ENCODE data around the gene NMT2.
A peak's percentile ranks its signal among the peaks of the same experiment; 100 is the strongest.
"Not testable (repeated sequence)": the region's sequence is repeated elsewhere in the genome, so short reads cannot be mapped to it uniquely, and the experiment has no call there.

The NMT2 gene

DNA sequence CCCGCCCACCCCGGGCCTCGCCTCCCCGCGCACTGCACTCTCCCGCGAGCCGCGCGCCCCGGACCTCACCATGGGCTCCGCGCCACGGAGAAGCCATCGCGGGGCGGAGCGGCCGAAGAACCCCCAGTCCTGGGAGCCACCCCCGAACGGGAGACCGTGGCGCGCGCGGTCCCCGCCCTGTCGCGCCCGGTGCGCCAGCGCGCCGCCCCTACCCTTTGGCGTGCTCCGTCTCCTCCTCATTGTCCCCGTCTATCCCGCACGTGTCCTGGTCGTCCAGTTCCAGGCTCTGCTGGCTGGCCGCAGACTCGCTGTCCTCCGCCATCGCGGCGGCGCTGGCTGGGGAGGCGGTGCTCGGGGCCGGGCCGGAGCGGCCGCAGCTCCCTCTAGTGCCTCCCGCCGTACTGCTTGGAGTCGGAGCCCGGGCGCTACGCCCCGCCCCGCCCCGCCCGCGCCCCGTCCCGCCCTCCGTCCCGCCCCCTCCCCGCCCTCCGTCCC is at the start of gene NMT2:
Gene NMT2, minus strand, starts transcription at position 403 of the 495 bp plus-strand sequence. Its CDS starts 81 bp downstream, at position 322.
- peak; percentile 90 for DNase-seq (ENCODE audit: low spot score)

DNA sequence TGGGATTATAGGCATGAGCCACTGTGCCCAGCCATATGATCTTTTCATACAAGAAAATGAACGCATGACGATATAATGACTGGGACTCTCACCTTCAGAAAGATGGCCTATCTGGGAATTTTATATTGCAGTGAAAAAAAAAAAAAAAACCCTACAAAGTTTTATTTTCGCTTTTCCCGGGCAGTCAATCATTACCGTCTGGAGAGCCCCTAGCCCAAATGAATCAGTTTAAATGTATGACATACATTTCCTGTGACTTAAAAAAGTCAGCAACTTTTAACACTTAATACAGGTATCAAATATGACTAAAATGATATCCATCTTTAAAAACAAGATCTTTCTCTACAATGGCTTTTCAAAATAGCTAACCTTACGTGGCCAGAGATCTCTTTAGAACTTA is 48.2 kb upstream of the NMT2 start:
- DNase-seq (ENCODE audit: low spot score) = no peak

DNA sequence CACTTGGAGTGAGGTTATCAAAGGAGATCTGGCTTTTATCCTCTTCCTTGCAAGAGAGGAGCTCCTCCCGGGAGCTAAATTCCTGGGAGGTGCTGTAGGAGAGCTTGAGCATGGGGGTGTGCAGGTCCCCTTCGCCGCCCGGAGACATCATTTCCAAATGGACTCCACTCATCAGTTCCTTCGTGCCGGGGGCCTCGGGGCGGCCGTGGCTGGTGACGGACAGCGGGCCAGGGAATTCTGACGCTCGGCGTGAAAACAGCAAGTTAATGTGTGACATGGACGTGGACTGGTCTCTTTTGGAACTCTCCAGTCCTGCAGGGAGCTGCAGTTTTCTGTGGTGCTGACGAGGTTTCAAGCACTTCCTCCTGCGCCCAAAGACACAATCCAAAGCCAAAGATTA is 45.7 kb upstream of the NMT2 start:
- DNase-seq (ENCODE audit: low spot score) = no peak

DNA sequence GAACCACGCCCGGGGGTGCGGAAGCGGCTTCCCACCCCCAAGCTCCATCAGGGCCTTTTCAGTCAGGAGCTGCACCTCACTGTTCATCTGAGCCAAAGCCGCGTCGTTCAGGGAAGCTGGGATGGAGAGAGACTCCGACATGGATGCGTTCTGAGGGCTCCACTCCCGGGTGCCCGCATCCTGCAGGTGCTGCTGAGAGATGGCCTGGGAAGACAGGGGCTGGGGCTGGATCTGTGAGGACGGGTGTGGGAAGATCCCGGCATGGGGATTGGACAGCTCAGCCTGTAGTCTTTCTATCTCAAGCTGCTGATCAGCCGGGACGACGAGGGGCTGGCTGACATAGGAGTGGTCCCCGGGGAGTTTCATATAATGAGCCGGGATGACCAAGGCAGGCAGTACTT is 45.0 kb upstream of the NMT2 start:
- DNase-seq (ENCODE audit: low spot score) = no peak

DNA sequence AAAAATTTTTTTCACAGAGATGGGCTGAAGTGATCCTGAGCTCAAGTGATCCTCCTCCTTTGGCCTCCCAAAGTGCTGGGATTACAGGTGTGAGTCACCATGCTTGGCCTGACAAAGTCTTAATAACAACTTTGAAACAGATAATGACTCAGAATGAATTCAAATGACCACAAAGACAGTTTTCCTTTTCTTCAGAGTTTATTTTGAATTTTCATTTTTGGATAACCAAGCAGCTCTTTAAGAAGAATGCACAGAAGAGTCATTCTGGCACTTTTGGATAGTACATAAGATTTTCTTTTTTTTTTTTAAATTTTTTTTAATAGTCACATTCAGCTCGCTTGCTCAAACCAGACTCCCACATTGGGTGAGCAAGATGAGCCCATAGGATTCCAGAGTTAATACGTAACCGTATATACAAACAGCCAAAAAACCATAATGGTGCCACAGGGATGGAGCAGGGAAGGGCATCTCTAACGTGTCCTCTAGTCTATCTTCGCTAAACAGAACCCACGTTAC is 43.0 kb upstream of the NMT2 start:
- DNase-seq (ENCODE audit: low spot score) = peak; percentile 78

DNA sequence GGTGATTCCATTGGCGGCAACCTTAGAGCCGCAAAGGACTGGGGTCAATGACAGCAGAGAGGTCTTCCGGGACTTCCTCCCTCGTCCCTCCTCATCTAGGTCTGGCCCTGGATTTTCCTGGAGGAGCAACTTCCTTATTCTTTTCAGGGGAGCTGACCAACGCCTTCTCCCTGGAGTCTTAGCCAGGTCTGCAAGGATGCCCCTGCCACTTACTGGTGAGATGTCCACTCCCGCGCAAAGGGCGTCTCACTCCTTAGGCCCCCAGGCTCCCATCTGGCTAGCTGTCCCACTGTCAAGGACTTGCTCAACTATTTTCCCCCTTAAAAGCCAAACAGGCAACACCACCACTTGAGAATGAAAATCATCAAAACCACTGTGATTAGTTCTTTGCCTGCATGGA is 42.0 kb upstream of the NMT2 start:
- no peak for DNase-seq (ENCODE audit: low spot score)

DNA sequence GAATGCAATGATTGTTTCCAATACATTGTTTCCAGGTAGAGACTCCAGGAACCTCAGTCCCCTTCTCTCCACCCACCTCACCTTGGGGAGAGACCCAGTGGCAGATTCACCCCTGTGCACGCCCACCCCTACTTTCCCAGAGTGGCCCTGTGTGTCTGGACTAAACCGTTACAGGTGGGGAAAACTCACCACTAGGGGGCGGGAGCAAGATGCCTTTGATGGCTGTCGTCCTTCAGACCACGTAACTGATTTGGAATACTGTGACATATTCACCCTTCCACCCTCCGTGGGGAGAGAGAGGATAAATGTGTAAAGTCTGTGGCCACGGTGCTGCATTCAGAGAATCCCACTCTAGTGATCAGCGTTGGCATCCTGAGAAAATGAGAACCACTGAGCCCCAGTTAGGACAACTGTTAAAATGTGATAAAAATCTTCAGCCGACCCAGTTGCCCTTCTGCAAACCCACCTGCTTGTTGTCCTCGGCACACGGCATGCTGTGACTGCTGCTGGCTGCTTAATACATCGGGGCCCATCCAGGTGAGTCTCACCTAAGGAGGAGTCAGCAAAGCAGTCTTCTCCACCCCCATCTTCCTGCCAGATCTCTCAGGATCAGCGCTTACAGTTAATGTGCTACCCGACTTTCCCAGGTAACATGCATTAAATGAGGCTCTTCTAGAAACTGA is 41.5 kb upstream of the NMT2 start:
- DNase-seq (ENCODE audit: low spot score) = peak; percentile 75

DNA sequence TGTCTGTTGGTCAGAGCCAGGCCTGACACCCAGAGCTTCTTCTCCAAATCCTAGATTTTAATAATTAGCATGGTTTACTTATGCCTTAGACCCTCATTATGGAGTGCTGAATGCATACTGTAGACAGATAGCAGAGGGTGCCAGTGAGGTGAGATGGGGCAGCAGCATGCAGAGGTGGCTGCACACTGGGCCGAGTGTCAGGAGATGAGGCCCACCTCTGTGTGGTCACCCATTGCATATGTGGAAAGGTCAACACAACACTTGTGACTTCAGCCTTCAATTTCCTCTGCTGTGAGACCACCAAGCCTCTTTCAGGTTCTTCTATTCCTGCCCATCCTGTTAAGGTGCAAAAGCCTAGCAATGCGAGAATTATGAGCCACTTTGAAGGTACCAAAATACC is 39.7 kb upstream of the NMT2 start:
- no peak for DNase-seq (ENCODE audit: low spot score)

DNA sequence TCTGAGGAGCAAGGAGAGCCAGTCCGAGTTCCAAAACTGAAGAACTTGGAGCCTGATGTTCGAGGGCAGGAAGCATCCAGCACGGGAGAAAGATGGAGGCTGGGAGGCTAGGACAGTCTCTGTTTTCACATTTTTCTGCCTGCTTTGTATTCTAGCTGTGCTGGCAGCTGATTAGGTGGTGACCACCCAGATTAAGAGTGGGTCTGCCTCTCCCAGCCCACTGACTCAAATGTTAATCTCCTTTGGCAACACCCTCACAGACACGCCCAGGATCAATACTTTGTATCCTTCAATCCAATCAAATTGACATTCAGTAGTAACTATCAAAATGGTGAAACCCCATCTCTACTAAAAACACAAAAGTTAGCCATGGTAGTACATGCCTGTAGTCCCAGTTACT is 38.9 kb upstream of the NMT2 start:
- DNase-seq (ENCODE audit: low spot score) = not testable (repeated sequence)

DNA sequence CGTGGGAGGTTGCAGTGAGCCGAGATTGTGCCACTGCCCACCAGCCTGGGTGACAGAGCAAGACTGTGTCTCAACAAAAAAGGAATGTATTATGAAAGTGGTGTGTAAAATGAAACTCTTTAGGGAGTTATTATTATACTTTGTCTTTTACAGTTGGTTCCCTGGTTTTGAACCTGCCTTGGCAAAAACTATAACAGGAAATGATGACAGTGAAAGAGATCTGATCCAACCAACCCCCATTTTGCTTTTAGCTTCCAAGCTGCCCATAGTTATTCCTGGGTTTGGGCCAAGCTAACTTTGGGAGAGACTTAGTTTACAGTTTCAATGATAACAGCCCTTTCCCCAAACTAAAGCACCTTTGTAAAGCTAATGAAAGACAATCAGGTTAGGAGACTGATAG is 34.1 kb upstream of the NMT2 start:
- no peak for DNase-seq (ENCODE audit: low spot score)

DNA sequence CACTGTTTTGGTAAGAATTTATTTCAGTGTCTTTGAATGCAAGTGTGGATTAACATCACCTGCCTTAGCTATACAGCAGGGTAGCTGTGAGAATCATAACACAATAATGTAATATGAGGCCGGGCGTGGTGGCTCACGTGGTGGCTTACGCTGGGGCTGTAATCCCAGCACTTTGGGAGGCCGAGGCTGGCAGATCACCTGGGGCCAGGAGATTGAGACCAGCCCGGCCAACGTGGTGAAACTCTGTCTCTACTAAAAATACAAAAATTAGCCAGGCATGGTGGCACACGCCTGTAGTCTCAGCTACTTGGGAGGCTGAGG is 33.8 kb upstream of the NMT2 start:
- not testable (repeated sequence) for DNase-seq (ENCODE audit: low spot score)

DNA sequence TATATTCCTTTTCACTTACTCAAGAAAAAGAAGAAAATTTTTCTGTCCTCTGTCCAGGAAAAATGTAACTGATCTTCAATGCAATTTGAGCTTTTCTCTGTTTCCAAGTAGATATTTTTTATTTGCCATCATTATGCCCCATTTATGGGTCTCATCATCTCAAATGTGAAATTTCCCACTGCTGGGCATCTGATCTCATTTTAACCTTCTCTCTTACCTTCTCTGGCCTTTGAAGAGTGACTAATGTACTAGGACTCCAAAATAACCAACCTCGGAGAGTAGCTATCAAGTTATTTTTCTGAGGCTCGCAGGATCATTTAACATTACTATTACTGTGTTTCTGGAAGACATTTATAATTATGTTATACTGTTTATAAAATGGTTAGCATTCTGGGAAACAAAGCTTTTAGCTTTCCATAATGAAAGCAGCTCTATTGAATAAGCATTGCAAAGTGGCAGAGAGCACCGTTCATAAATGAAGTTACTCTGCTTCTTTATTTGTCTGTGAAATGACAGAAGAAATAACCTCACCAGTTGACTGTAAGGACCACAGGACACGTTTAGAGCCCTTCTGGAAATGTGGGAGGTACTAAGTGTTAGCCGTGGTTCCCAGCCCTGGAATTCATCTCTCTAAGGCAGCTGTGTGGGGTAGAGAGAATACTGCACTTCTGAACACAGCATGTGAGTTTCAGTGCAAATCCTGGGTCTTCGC is 33.3 kb upstream of the NMT2 start:
- peak; percentile 77 for DNase-seq (ENCODE audit: low spot score)

DNA sequence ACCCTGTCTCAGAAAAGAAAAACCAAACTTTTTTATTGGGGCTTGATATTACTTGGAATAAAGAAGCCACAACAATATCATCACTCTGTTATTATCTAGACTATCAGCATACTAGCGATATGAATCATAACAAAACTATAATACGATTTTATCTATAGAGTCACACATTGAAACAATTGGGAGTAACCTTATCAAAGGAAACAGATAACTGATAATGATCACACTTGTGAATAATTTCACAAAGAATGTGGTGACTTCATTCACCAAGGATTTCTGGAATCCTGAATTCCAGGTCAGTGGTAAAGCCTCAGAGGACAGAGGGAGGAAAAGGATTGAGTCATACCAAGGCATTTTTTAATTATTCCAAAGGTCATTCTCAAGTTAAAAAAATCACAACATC is 32.1 kb upstream of the NMT2 start:
- peak; percentile 95 for DNase-seq (ENCODE audit: low spot score)

DNA sequence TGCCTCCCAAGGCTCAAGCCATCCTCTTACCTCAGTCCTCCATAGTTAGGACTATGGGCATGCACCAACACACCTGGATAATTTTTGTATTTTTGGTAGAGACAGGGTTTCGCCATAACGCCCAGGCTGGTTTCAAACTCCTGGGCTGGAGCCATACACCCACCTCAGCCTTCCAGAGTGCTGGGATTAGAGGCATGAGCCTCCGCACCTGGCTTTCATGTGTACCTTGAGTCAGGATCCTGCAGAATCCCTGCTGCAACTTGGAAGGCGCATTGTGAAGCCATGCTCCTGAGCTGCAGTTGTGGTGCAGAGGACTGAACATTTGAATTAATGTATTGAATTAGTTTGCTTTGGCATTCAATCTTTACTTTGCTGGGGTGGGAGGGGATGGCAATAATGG is 29.4 kb upstream of the NMT2 start:
- DNase-seq (ENCODE audit: low spot score) = no peak

DNA sequence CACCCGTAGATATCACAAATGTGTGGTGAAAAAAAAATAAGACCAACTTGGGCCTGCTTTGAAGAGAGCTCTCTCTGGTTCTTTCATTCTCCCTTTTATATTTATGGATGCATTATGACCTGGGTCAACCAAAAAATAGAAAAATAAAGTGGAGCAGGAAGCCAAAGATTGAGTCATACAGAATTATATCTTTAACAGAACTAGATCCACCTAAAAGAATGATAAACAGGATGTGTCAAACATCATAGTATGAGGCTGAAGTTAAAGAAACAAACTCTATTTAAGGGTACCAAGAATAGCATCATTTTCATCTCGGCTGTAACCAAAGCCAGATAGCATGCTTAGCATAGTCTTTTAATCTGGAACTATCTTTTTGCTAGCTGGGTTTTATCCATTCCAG is 28.8 kb upstream of the NMT2 start:
- no peak for DNase-seq (ENCODE audit: low spot score)

DNA sequence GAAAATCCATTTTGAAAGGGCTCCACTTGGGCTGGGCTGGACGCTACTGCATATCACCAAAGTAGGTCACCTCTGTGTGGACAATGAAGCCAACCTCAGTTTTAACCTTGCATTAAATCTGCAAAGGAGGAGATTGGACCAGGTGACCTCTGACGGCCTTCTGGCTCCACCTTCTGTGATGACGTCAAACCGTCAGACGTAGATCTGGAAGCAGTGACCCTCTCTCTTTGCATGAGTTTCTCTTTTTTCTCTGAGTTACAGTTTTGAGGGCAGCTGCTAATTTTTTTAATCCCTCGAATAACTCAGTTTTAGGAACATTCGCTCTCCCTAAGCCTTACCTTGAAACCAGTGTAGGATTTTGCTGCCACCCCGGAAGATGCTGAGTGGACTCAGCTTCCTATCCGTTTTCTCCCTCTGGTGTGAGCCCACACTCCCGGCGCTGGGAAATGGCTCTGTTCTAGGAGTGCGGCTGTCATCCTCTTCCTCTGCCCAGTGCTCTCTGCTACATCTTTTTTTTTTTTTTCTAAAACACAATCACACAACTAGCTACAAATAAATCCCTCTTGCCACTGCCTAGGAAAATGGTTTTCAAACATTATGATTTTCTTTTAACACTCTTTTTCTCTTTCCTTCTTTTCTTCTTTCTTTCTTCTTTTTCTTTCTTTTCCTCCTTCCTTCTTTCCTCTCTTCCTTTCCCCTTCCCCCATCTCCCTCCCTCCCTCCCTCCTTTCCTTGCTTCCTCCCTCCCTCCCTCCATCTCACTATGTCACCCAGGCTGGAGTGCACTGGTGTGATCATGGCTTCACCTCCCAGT is 27.7 kb upstream of the NMT2 start:
- no peak for DNase-seq (ENCODE audit: low spot score)

DNA sequence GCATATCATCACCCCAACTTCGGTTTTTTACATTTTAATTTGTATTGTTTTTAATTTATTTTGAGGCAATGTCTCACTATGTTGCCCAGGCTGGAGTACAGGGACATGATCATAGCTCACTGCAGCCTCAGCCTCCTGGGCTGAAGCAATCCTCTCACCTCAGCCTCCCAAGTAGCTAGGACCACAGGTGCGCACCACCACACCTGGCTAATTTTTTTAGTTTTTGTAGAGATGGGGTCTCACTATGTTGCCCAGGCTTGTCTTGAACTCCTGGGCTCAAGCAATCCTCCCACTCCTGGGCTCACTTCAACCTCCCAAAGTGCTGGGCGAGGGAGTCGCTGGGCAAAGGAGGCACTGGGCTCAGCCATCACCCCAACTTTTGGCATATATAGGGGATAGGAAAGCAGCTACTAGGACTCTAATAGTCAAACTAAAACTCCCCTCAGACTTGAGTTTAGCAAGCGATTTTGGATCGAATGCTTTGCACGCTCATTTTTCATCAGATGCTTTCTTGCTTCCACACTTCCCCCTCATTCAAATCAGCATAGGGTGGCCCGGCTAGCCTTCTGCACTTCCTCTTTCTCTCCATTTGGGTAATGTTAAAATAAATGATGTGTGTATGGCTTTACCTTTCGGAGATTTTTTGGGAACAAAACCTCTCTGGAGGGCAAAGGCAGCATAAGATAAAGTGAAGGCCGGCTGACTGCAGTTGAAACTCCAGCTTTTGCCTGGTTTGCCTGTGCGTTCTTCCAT is 20.8 kb upstream of the NMT2 start:
- no peak for DNase-seq (ENCODE audit: low spot score)

DNA sequence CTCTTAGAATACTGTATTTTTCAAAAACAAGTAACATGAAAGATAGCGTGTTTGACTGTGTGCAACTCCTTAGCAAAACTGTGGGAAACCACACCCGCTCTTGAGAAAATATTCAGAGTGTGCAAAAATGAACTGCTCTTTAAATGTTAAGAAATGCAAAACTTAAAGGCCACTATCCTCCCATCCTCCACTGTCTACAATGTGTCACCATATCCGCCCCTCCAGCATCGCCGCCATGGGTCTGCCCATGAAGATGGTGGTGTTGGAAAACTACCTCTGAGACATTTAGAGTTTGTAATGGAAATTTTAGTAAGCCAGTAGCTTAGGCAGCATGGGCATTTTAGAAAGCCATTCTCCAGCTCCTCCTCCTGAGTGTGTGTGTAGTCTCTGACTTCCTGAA is 20.1 kb upstream of the NMT2 start:
- DNase-seq (ENCODE audit: low spot score) = no peak

DNA sequence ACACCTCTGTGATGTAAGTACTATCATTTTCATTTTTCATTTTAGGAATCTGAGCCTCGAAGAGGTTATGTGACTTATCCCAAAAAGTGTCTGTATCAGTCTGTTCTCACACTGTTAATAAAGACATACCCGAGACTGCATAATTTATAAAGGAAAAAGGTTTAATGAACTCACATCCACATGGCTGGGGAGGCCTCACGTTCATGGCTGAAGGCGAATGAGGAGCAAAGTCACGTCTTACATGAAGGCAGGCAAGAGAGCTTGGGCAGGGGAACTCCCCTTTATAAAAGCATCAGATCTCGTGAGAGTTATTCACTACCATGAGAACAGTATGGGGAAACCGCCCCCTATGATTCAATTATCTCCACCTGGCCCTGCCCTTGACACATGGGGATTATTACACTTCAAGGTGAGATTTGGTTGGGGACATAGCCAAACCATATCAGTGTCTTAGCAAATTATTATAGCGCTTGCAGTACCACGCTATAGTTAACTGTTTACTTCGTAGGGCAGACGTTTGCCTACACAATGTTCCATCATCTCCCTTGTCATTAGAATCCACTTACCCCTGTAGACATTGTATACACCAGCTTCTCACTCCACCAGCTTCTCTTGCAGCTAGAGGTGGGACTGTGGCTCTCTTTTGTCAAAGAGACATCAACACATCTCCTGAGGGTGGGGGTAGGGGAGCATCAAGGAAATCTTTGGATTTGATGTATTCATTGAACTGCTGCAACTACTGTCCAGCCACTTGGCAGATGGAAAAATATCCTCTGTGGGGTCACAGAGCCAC is 15.4 kb upstream of the NMT2 start:
- no peak for DNase-seq (ENCODE audit: low spot score)

DNA sequence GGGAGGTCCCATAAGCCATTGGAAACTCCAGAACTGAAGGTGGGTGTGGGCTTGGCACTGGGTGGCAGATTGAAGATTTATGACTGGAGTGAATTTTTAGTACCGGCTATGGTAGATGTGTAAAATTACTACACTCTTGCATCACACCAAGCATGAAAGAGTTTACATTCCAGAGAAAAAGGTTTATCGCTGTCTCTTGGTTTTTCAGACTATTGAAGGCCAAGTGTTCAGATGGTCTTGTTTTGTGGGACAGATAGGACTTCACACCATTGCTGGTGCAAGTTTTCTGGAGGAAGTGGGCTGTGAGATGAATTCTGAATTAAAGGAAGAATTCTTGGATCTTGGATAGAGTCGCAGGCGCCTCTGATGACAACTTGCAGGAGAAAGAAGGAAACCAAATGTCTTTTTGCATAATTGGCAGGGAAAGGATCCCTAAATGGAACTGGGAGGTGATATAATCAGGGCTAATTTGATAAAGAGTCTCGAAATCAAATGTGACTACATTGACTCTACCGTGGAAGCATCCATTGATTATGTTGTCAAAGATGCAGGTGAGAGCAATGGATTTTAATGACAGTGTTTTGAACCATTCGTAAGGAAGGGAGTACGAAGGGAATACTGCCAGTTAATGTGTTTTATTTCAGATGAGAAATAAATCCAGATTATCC is 14.2 kb upstream of the NMT2 start:
- no peak for DNase-seq (ENCODE audit: low spot score)
